MM.1S (cell line): ENCODE data around the gene CPLX3.

Experiments used
- EZH2 ChIP-seq: fragments of 300-600 bp; sonication (generic); optimal IDR thresholded peaks from 2 replicates; pipeline ENCODE3; 2017; ENCODE audit warnings: low read depth, mild to moderate bottlenecking, antibody characterized with exemption, low read length, mixed read lengths
- EZH2phosphoT487 ChIP-seq: fragments of 300-600 bp; sonication (generic); IDR thresholded peaks from 2 replicates; pipeline ENCODE4 v1.6.1; 2018; ENCODE audit warnings: antibody characterized with exemption, low read length
- TF ChIP-seq, protein P1 (sequence below): fragments of 300-600 bp; sonication (generic); IDR thresholded peaks from 2 replicates; pipeline ENCODE4 v1.5.1; 2016; ENCODE audit warnings: antibody characterized with exemption, low read length, mixed read lengths

DNA sequence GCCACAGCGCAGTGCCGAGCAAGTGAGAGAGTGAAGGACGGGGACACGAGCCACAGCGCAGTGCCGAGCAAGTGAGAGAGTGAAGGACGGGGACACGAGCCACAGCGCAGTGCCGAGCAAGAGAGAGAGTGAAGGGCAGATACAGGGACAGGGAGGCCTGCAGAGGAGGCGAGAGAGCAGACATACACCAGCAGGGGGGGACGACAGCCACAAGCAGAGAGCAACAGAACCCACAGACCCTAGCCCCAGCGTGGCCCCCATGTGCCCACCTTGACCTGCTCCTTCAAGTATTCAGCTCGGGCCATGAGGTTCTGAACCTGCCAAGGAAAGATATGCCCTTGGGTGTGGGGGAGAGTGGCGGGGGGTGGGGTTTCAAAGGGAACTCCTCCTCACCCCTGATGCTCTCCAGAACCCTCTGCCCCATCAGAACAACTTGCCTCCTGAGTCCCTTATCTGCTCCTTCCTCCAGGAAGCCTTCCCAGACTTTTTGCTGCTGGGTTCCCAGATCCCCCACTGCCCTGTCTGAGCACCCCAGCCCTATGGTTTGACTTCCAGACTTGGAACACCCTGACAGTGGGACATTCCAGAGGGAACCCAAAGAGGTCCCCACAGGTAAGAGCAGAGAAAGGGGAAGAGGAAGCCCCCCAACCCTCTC is 11.2 kb downstream of the CPLX3 start:
- TF ChIP-seq, protein P1, sequence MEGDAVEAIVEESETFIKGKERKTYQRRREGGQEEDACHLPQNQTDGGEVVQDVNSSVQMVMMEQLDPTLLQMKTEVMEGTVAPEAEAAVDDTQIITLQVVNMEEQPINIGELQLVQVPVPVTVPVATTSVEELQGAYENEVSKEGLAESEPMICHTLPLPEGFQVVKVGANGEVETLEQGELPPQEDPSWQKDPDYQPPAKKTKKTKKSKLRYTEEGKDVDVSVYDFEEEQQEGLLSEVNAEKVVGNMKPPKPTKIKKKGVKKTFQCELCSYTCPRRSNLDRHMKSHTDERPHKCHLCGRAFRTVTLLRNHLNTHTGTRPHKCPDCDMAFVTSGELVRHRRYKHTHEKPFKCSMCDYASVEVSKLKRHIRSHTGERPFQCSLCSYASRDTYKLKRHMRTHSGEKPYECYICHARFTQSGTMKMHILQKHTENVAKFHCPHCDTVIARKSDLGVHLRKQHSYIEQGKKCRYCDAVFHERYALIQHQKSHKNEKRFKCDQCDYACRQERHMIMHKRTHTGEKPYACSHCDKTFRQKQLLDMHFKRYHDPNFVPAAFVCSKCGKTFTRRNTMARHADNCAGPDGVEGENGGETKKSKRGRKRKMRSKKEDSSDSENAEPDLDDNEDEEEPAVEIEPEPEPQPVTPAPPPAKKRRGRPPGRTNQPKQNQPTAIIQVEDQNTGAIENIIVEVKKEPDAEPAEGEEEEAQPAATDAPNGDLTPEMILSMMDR, result no peak
- TF ChIP-seq EZH2 (no peak), EZH2phosphoT487 (no peak)
